Measurements from ENCODE around the gene MEF2C. TPM values are rescaled to one million over a fixed set of nuclear protein-coding genes. Genes with fewer than 3 reads are reported as not detected.

MEF2C gene
- total RNA-seq, 3 donors from 2014 or later (not counting 1 experiment from before 2014, with no cell fraction given): 9.2 to 22.0 (median 18.3) TPM

DNA sequence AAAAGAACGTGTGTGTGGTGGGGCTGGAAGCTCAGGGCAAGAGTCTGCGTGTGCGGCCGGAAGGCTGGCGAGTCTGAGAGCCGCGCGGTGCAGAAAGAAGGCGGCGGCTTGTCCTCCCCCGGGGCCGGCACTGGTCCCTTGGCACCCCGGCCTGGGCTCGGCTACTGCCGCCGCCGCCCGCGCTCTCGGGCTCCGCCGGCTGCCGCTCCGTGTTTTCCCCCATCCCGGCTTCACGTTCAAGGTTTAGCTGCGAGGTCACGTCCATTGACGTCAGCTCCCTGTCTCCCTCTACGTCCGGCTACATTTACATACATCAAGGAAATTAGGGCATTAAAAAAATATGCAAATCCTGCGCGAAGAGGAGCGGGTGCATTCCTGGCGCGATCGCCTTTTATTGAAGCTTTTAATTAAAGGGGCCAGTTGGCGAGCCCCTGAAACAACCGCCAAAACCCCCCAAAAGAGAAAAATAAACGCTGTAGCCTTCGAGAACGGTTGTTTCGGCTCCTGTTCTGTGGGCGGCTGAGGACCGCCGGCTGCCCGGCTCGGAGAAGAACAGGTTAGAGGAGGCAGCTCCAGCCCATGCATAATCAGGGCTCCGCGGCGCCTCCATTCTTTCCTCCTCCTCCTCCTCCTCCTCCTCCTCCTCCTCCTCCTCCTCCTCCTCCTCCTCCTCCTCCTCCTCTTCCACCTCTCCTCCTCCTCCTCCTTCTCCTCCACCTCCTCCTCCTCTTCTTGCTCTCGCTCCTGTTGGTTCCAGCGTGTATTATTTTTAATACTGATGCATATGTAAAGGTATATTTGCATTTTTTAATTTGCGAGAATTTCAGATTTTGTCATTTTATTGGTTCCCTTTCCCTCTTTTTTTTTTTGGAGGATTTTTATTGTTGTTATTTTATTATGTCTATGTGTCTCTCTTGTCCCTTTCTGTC lies 207.0 kb downstream of the MEF2C start:
- peaks cover 4 to 6% of the 10 kb centered on the region in 2 donors for H3K9me3 Mint-ChIP-seq
- H3K4me1 ChIP-seq (ENCODE audit: control insufficient read depth, insufficient read depth, low read length): peaks cover 40% of the 10 kb centered on the region
- no peak overlapping the region for H3K4me3 ChIP-seq (ENCODE audit: low read length)
- DNase-seq (peak in 1 of 2 donors; percentile 53), ATAC-seq (peak; percentile 22 to 50 (median 32))
- H3K27me3 ChIP-seq (ENCODE audit: control insufficient read depth, insufficient read depth, low read length): peaks cover 87% of the 10 kb centered on the region
- H3K4me1 Mint-ChIP-seq: peaks cover 33 to 50% of the 10 kb centered on the region in 2 donors
- TF ChIP-seq, protein P1, sequence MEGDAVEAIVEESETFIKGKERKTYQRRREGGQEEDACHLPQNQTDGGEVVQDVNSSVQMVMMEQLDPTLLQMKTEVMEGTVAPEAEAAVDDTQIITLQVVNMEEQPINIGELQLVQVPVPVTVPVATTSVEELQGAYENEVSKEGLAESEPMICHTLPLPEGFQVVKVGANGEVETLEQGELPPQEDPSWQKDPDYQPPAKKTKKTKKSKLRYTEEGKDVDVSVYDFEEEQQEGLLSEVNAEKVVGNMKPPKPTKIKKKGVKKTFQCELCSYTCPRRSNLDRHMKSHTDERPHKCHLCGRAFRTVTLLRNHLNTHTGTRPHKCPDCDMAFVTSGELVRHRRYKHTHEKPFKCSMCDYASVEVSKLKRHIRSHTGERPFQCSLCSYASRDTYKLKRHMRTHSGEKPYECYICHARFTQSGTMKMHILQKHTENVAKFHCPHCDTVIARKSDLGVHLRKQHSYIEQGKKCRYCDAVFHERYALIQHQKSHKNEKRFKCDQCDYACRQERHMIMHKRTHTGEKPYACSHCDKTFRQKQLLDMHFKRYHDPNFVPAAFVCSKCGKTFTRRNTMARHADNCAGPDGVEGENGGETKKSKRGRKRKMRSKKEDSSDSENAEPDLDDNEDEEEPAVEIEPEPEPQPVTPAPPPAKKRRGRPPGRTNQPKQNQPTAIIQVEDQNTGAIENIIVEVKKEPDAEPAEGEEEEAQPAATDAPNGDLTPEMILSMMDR (IDR thresholded peaks at IDR 0.05): no peak
- H3K36me3 Mint-ChIP-seq: peaks cover 26% of the 10 kb centered on the region
- no peak overlapping the region for H3K27ac ChIP-seq (ENCODE audit: low read length)
- H3K27me3 Mint-ChIP-seq (ENCODE audit: low read depth in 2 of 2): peaks cover 73 to 77% of the 10 kb centered on the region in 2 donors
- peaks cover 20% of the 10 kb centered on the region for H3K9me3 ChIP-seq (ENCODE audit: control insufficient read depth, insufficient read depth, low read length)
- H3K27ac Mint-ChIP-seq: peak overlapping the region; percentile 69 to 74
- no peaks in the 10 kb centered on the region for H3K36me3 ChIP-seq (ENCODE audit: control insufficient read depth, insufficient read depth, low read length)
- 2% methylated on average over 49 of the region's 54 CpGs for WGBS (ENCODE audit: insufficient coverage)
- intact Hi-C loops (cut with micrococcal nuclease): loop anchor here (5.0 kb wide), 1 partner anchor 534 kb away; no protein-coding TSS in a partner anchor
- H3K4me3 Mint-ChIP-seq: peak overlapping the region; percentile 87

- H3K4me1 Mint-ChIP-seq: peaks cover 33 to 45% of the 10 kb centered on the region in 2 donors
- TF ChIP-seq, protein P1 (IDR thresholded peaks at IDR 0.05): no peak
These were observed 207.7 kb downstream of the MEF2C start for GRCh38 chr5:88675168-88675707.

DNA sequence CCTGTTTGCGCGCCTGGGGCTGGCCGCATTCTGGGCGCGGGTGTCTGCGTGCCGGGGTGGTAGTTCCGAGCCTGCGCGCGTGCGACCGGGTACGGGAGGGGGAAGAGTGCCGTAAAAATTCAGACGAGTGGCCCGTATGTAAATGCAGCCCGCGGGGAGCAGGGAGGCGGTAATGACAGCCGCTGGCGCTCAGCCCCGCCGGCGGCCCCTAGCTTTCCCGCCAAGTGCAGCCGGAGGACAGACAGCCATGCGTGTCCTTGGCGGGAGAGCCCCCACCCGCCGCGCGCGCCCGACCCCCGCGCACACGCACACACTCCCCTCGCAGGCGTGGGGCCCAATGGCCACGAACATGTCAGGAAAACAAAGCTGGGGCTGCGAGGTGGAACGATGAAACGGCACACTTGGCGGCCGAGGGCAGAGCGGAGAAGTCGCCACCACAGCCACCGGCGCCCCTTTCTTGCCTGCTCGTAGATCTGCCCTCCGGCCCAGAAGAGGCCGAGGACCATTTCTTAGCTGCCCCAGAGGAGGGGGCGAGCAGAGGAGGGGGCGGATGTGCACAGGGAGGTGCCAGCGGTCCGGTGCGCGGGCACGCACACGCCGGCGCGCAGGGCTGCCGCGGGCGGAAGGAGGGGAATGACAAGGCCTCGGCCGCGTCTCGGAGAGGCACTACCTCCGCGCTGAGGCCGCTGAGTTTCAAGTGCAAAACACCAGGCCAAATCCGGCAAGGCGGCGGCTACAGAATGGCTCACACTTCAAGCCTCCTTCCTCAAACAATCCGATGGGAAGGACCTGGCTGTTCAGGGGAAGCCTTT lies 208.4 kb downstream of the MEF2C start:
- Mint-ChIP-seq H3K9me3 (peaks cover 4 to 6% of the 10 kb centered on the region in 2 donors), H3K36me3 (peaks cover 24% of the 10 kb centered on the region), H3K4me1 (peaks cover 33 to 40% of the 10 kb centered on the region in 2 donors), H3K27ac (peak overlapping the region; percentile 69 to 74), H3K4me3 (peak overlapping the region; percentile 87), H3K27me3 (ENCODE audit: low read depth in 2 of 2) (peaks cover 72 to 84% of the 10 kb centered on the region in 2 donors)
- H3K36me3 ChIP-seq (ENCODE audit: control insufficient read depth, insufficient read depth, low read length): no peaks in the 10 kb centered on the region
- H3K27me3 ChIP-seq (ENCODE audit: control insufficient read depth, insufficient read depth, low read length): peaks cover 88% of the 10 kb centered on the region
- H3K9me3 ChIP-seq (ENCODE audit: control insufficient read depth, insufficient read depth, low read length): peaks cover 20% of the 10 kb centered on the region
- WGBS (ENCODE audit: insufficient coverage): 1% methylated on average over 78 of the region's 78 CpGs
- intact Hi-C loops (cut with micrococcal nuclease): loop anchor here (5.0 kb wide), 1 partner anchor 532 kb away; no protein-coding TSS in a partner anchor
- peaks cover 28% of the 10 kb centered on the region for H3K4me1 ChIP-seq (ENCODE audit: control insufficient read depth, insufficient read depth, low read length)
- H3K27ac ChIP-seq (ENCODE audit: low read length): no peak overlapping the region
- peak overlapping the region; percentile 17 for H3K4me3 ChIP-seq (ENCODE audit: low read length)
- DNase-seq (peak in 1 of 2 donors; percentile 46), ATAC-seq (peak; percentile 43 to 64 (median 61))
- TF ChIP-seq, protein P1 (IDR thresholded peaks at IDR 0.05): no peak

More at GRCh38 chr5:88675168-88675707, 207.7 kb downstream of the MEF2C start:
- no peaks in the 10 kb centered on the region for H3K36me3 ChIP-seq (ENCODE audit: control insufficient read depth, insufficient read depth, low read length)
- H3K27ac ChIP-seq (ENCODE audit: low read length): no peak overlapping the region
- Mint-ChIP-seq H3K36me3 (peaks cover 26% of the 10 kb centered on the region), H3K4me3 (peak overlapping the region; percentile 87), H3K27me3 (ENCODE audit: low read depth in 2 of 2) (peaks cover 71 to 81% of the 10 kb centered on the region in 2 donors), H3K9me3 (peaks cover 4 to 6% of the 10 kb centered on the region in 2 donors), H3K27ac (peak overlapping the region; percentile 69 to 74)
- no peak overlapping the region for H3K4me3 ChIP-seq (ENCODE audit: low read length)
- no peak for DNase-seq
- 10% methylated on average over 19 of the region's 19 CpGs for WGBS (ENCODE audit: insufficient coverage)
- peaks cover 88% of the 10 kb centered on the region for H3K27me3 ChIP-seq (ENCODE audit: control insufficient read depth, insufficient read depth, low read length)
- peaks cover 20% of the 10 kb centered on the region for H3K9me3 ChIP-seq (ENCODE audit: control insufficient read depth, insufficient read depth, low read length)
- peak in 2 of 3 donors; percentile 10 for ATAC-seq
- H3K4me1 ChIP-seq (ENCODE audit: control insufficient read depth, insufficient read depth, low read length): peaks cover 34% of the 10 kb centered on the region
- intact Hi-C loops (cut with micrococcal nuclease): loop anchor here (5.0 kb wide), 1 partner anchor 533 kb away; no protein-coding TSS in a partner anchor

All from natural killer cell (primary cell).